ENCODE results near the gene AZIN2. TPM values are rescaled to one million over a fixed set of nuclear protein-coding genes. Genes with fewer than 3 reads are reported as not detected.

Gene AZIN2
- total and polyA plus RNA-seq, 10 of the 15 experiments (the other 5 are each of a cell fraction or from before 2014, with no cell fraction given) = 0.02 to 0.85 (median 0.23) TPM

GRCh38 chr1:33070628-33071027, 10.3 kb upstream of the AZIN2 start:
- ChIA-PET SMC1A (ENCODE audit: uncharacterized antibody, unreplicated experiment) (no interaction called here), RAD21 (ENCODE audit: unreplicated experiment) (no interaction called here), CTCF (no interaction called here), POLR2A (no interaction called here)
- Histone ChIP-seq H2AFZ (ENCODE audit: control insufficient read depth, low read depth, low read length) (no peak overlapping the region), H3K27me3 (replicated peaks in 1 of 2; ENCODE audit: control insufficient read depth in 2 of 2, insufficient read depth in 2 of 2, low read length in 1 of 2) (no peaks in the 10 kb centered on the region), H3K9me3 (replicated peaks; ENCODE audit: control insufficient read depth, insufficient read depth, low read length) (no peaks in the 10 kb centered on the region; the same call in 1 of the 3 replicates), H3K9ac (ENCODE audit: control insufficient read depth, insufficient read depth, low read length) (no peak overlapping the region), H3K4me2 (ENCODE audit: control insufficient read depth, insufficient read depth) (no peak overlapping the region), H3K36me3 (ENCODE audit: control insufficient read depth in 2 of 2, insufficient read depth in 2 of 2, low read length in 1 of 2) (no peaks in the 10 kb centered on the region), H3K4me3 (no peak overlapping the region), H4K20me1 (ENCODE audit: control insufficient read depth, insufficient read depth) (no peaks in the 10 kb centered on the region), H3K27ac (ENCODE audit: control insufficient read depth, insufficient read depth) (no peak overlapping the region), H3K4me1 (ENCODE audit: control insufficient read depth, insufficient read depth, low read length) (no peaks in the 10 kb centered on the region), H3K79me2 (ENCODE audit: control insufficient read depth, insufficient read depth, low read length) (no peaks in the 10 kb centered on the region)
- FAIRE-seq (no peak), DNase-seq (ENCODE audit: low read depth, low spot score) (no peak), ATAC-seq (no peak)
- 100% methylated on average over 1 of the region's 1 CpG for WGBS (ENCODE audit: insufficient coverage, insufficient replicate concordance, low lambda C conversion rate, missing lambda C conversion rate)
- intact Hi-C loops (cut with micrococcal nuclease; ENCODE audit: unreplicated experiment) (no loop called here), in situ Hi-C loops (cut with MboI) (no loop called here)
- BruUV-seq (replicated peaks) = no TSS peak
- no peak for TF ChIP-seq FOS (IDR thresholded peaks at IDR 0.05; ENCODE audit: borderline replicate concordance, extremely low read depth, insufficient read length)
- TF ChIP-seq ATF7 (IDR thresholded peaks at IDR 0.05; ENCODE audit: low read depth) = no peak
- no peak for TF ChIP-seq IRF5 (IDR thresholded peaks at IDR 0.05; ENCODE audit: borderline replicate concordance)
- TF ChIP-seq NFYB (IDR thresholded peaks at IDR 0.05; ENCODE audit: insufficient read depth, low read depth, low read length) = no peak
- no peak for TF ChIP-seq HDAC6 (IDR thresholded peaks at IDR 0.05; ENCODE audit: unreplicated experiment)
- no peak for TF ChIP-seq E2F4 (IDR thresholded peaks at IDR 0.05; ENCODE audit: low read depth, low read length)
- TF ChIP-seq ZSCAN29 (IDR thresholded peaks at IDR 0.05) = no peak
- TF ChIP-seq CUX1 (IDR thresholded peaks at IDR 0.05; ENCODE audit: insufficient replicate concordance, low read depth, low read length) = no peak
- no peak for TF ChIP-seq SUPT20H (IDR thresholded peaks at IDR 0.05; ENCODE audit: borderline replicate concordance, control insufficient read depth, low read depth, low read length)
- TF ChIP-seq CHD4 (IDR thresholded peaks at IDR 0.05) = no peak
- no peak for TF ChIP-seq HCFC1 (IDR thresholded peaks at IDR 0.05; ENCODE audit: low read length)
- no peak for TF ChIP-seq ATF3 (IDR thresholded peaks at IDR 0.05; ENCODE audit: borderline replicate concordance, extremely low read depth, low read depth, low read length)
- TF ChIP-seq MTA2 (IDR thresholded peaks at IDR 0.05; ENCODE audit: low read depth) = no peak
